Kasumi-1 (cell line): Measurements from ENCODE around the gene ALDH1L1.
"Not testable (repeated sequence)": the region's sequence is repeated elsewhere in the genome, so short reads cannot be mapped to it uniquely, and the experiment has no call there.

Experiments used
- DNase-seq, 2 experiments: peaks; one replicate each; lab custom pipeline; 2025; lab: John Stamatoyannopoulos, UW

The ALDH1L1 gene

GRCh38 chr3:126082362-126083137 is 97.8 kb downstream of the ALDH1L1 start:
- no peak for DNase-seq

GRCh38 chr3:126081618-126082361 is 98.6 kb downstream of the ALDH1L1 start:
- DNase-seq, result no peak

GRCh38 chr3:126080970-126081369 is 99.4 kb downstream of the ALDH1L1 start:
- no peak for DNase-seq

- no peak for DNase-seq
These were observed 101.5 kb downstream of the ALDH1L1 start for GRCh38 chr3:126078866-126079265.

GRCh38 chr3:126077754-126078153 is 102.6 kb downstream of the ALDH1L1 start:
- no peak for DNase-seq

GRCh38 chr3:126076140-126076539 is 104.2 kb downstream of the ALDH1L1 start:
- no peak for DNase-seq

DNA sequence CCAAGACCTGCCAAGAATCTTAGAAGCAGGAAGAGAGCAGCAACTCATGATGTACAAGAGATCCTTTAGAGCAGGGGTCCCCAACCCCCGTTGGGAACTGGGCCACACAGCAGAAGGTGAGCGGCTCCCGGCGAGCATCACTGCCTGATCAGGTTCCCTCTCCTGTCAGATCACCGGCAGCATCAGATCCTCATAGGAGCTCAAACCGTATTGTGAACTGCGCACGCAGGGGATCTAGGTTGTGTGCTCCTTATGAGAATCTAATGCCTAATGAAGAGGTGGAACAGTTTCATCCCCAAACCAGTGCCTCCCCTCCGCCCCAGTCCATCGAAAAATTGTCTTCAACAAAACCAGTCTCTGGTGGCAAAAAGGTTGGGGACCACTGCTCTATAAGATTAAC is 110.2 kb downstream of the ALDH1L1 start:
- no peak for DNase-seq

DNA sequence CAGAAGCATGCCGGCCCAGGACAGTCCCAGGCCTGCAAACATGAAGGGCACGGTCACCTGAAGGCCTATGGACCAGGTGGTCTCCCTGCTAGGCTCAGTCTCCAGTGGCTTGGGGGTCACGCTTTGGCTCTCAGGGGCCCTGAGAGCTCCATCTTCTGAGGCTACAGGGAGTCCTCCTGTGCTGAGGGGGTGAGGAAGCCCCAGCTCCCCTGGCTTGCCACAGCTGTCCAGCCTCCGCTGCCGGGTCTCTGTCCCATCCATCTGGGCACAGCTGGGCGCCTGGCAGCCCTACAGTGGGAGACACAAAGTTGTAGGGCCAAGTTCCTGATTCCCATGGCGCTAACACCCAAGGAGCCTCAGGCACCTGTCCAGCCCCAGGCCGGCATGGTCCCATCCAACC is 112.4 kb downstream of the ALDH1L1 start:
- no peak for DNase-seq

DNA sequence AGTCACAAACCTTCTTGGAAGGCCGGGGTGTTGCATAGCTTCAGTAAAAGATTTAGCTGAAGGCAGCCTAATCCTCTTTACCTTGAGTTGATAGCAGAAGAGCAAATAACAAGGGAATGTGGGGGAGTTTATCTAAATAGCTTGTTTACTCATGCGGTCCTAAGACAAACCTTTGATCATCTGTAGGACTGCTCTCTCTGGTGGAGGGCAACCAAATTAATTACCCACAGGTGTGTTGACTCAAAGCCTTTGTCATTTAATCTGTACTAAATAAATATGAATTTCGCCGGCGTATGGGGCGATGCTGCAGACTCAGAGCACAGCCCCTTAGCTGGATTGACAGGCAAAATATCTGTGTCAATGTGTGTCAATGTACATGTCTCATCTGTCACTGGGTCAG is 113.7 kb downstream of the ALDH1L1 start:
- not testable (repeated sequence) for DNase-seq

GRCh38 chr3:126065876-126066275 is 114.5 kb downstream of the ALDH1L1 start:
- no peak for DNase-seq

- peak; percentile 3 to 10 for DNase-seq
These were observed 115.6 kb downstream of the ALDH1L1 start for GRCh38 chr3:126064627-126065258.

DNA sequence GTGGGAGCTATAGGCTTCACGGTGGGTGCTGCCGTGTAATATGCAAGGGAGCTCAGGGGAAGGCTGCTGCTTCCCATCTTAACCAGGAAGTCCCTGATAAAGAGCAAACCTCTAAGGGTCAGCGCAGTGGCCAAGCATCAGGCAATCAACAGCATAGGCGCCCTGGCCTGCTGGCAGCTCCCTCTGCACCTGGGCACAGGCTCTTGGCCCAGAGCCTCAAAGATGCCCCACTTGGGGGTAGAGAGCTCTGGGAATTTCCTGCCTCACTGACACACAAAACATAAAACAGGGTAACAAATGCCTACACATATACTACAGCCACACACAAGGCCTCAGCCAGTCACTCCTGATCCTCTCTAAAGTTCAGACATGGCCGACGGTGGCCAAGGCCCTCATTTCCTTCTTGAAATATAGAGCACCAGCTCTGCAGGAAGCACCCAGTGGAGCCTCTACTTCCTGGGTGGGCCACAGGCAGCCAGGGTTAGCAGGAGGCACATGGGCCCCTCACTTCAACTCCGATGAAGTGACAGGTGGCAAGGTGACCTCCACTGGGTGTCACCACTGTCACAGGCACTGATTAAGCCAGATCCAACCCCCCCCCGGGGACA is 116.9 kb downstream of the ALDH1L1 start:
- DNase-seq, result no peak

- DNase-seq, result no peak
These were observed 118.9 kb downstream of the ALDH1L1 start for GRCh38 chr3:126061301-126062032.

- DNase-seq, result no peak
These were observed 119.7 kb downstream of the ALDH1L1 start for GRCh38 chr3:126060613-126061145.

- no peak for DNase-seq
These were observed 121.7 kb downstream of the ALDH1L1 start for GRCh38 chr3:126058666-126059065.

DNA sequence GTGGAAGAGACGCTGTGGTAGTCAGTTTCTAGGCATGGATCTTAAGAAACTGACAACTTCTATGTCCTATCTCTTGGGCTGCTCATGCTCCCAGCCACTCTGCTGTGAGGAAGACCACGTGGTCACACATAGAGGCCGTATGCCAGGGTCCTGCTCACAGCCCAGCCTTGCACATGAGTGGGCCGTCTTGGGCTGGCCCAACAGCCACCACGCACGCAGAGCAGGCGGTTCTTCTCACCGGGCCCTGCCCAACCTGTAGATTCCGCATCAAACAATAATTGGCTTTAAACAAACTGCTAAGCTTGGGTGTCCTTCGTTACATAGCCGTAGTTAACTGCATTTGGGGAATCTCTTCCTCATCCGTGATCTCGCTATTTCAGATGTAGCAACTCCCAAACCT is 122.5 kb downstream of the ALDH1L1 start:
- no peak for DNase-seq

DNA sequence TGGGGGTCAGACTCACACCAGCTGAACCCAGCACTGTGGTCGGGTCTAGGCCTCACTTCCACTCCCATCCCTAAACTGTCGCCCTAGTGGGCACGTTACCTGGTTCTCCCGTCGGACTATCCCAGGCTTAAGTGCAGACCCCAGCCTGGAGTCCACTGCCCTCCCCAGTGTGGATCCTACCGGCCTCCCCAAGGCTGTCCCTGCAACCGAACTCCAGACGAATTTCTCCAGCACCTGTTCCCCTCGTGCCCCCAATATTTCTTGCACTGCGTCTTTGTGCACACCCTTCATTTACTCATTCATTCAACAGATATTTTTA is 122.9 kb downstream of the ALDH1L1 start:
- no peak for DNase-seq

DNA sequence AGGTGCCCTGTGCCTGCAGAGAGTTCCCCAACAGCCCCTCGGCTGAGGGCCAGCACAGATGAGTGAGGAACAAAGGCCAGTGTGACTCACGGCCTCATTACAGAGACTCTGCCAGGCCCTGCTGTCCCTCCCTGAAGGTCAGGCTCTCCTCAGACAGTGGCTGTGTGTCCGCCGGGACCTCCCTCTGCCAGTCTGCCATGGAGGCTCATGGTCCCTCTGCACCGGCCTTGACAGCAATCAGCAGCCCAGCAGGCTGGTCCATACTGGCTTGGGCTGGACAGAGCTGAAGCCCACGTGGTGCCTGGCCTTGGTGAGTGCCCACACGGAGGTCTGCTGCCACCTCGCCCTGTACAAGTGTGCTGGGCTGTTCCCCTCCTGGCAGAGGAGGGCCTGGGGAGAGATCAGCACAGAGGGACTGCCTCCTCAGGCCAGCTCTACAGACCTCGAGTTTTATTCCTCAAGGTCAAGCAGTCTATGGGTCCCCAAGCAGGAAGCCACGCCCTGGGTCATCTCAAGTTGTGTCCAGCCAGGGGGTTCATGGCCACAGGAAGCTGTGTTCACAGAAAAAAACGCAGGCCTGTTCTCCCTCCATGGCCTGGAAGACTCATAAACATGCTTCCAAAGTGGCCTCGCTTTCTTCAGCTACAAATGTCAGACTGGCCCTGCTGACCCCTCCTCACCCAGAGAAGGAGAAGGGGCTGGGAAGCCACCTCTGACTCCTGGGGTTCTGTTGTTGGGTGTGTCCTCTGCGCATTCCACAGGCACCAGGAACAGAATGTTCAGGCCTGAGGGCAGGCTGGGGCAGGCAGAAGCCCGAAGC is 123.5 kb downstream of the ALDH1L1 start:
- no peak for DNase-seq

GRCh38 chr3:126056088-126056487 is 124.3 kb downstream of the ALDH1L1 start:
- no peak for DNase-seq

GRCh38 chr3:126054870-126055269 is 125.5 kb downstream of the ALDH1L1 start:
- no peak for DNase-seq
